ENCODE data around the gene ACACA.

DNA sequence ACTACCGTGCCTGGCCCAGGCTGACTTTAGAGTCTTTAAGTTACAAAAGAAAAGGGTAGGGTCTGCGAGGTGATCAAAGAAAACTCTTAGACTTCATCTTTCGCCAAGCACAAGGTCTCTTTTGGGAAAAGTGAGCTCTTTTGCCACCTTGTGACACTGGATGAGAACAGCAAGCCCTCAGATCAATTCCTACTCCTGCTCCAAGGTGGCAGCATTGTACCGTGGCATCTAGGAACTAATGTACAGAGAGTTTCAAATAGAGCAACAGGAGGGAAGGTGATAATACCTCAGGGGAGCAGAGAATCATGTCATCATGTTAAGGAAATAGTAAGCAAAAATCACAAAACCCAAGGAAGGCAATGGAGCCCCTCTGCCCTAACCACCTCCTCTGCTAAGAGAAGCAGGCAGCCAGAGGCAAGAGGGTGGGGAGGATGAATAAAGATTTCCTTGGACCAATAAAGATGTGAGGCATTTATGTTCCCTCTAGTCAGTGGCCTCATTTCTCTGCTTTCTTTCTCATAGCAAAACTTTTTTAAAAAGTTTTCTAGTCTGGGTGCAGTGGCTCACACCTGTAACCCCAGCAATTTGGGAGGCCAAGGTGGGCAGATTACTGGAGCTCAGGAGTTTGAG is 33.0 kb downstream of the ACACA start:
- TF ChIP-seq, protein P1, sequence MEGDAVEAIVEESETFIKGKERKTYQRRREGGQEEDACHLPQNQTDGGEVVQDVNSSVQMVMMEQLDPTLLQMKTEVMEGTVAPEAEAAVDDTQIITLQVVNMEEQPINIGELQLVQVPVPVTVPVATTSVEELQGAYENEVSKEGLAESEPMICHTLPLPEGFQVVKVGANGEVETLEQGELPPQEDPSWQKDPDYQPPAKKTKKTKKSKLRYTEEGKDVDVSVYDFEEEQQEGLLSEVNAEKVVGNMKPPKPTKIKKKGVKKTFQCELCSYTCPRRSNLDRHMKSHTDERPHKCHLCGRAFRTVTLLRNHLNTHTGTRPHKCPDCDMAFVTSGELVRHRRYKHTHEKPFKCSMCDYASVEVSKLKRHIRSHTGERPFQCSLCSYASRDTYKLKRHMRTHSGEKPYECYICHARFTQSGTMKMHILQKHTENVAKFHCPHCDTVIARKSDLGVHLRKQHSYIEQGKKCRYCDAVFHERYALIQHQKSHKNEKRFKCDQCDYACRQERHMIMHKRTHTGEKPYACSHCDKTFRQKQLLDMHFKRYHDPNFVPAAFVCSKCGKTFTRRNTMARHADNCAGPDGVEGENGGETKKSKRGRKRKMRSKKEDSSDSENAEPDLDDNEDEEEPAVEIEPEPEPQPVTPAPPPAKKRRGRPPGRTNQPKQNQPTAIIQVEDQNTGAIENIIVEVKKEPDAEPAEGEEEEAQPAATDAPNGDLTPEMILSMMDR (IDR thresholded peaks at IDR 0.05; ENCODE audit: low read length): peak; percentile 100
- TF ChIP-seq EZH2 (optimal IDR thresholded peaks at IDR 0.05; ENCODE audit: low read depth, low read length): no peak

Measured in MM.1S (cell line).